Measurements from ENCODE around the gene POLR3G.

Gene POLR3G
- 0.64 to 3.8 (median 2.1) reads per million in 17 experiments for total RNA-seq

- DNase-seq = peak; percentile 92 to 97 (median 94)
These were observed at the start of gene POLR3G, which contains the start of gene MBLAC2 for GRCh38 chr5:90474235-90475107. POLR3G (plus strand) TSS chr5:90474864; CDS start chr5:90485568, 10,704 bp downstream. MBLAC2 (minus strand) TSS chr5:90474771; CDS start chr5:90474292, 479 bp downstream.

- peak; percentile 23 to 56 (median 42) for DNase-seq
These were observed 40.4 kb upstream of the POLR3G start for GRCh38 chr5:90434116-90434714.

GRCh38 chr5:90437663-90438062 lies 37.0 kb upstream of the POLR3G start:
- no peak for DNase-seq

- no peak for DNase-seq
These were observed 36.6 kb upstream of the POLR3G start for GRCh38 chr5:90438100-90438499.

- no peak for DNase-seq
These were observed 34.0 kb upstream of the POLR3G start for GRCh38 chr5:90440644-90441043.

- no peak for DNase-seq
These were observed 27.7 kb upstream of the POLR3G start for GRCh38 chr5:90446961-90447360.

- no peak for DNase-seq
These were observed 13.4 kb upstream of the POLR3G start for GRCh38 chr5:90461288-90461687.

- peak in 1 of 4 experiments; percentile 2 for DNase-seq
These were observed 1.8 kb upstream of the POLR3G start for GRCh38 chr5:90472783-90473395.

GRCh38 chr5:90473396-90474234 lies 1.0 kb upstream of the POLR3G start:
- peak; percentile 36 to 68 (median 52) for DNase-seq

GRCh38 chr5:90475436-90475980 lies 844 bp downstream of the POLR3G start:
- no peak for DNase-seq

GRCh38 chr5:90476391-90476790 lies 1.7 kb downstream of the POLR3G start:
- no peak for DNase-seq

- no peak for DNase-seq
These were observed 2.4 kb downstream of the POLR3G start for GRCh38 chr5:90477073-90477472.

GRCh38 chr5:90477621-90478215 lies 3.1 kb downstream of the POLR3G start:
- no peak for DNase-seq

- no peak for DNase-seq
These were observed 5.1 kb downstream of the POLR3G start for GRCh38 chr5:90479611-90480385.

GRCh38 chr5:90480699-90481098 lies 6.0 kb downstream of the POLR3G start:
- no peak for DNase-seq

- DNase-seq = no peak
These were observed 8.5 kb downstream of the POLR3G start for GRCh38 chr5:90483206-90483605.

- no peak for DNase-seq
These were observed 9.9 kb downstream of the POLR3G start for GRCh38 chr5:90484540-90484939.

GRCh38 chr5:90488791-90489190 lies 14.1 kb downstream of the POLR3G start:
- DNase-seq = peak in 1 of 4 experiments; percentile 7

- DNase-seq = no peak
These were observed 19.4 kb downstream of the POLR3G start for GRCh38 chr5:90494043-90494442.

GRCh38 chr5:90495146-90495545 lies 20.5 kb downstream of the POLR3G start:
- DNase-seq = no peak

GRCh38 chr5:90503596-90503995 lies 28.9 kb downstream of the POLR3G start:
- no peak for DNase-seq
